Erythroblast (primary cell): Measurements from ENCODE around the gene PTPRCAP.

Source experiments
- GATA1 ChIP-seq: IDR thresholded peaks from 2 replicates; pipeline ENCODE4 v1.6.1; 2011; ENCODE audit warnings: low read depth, mild to moderate bottlenecking, control low read depth, low read length, moderate library complexity
- POLR2A ChIP-seq: IDR thresholded peaks from 2 replicates; pipeline ENCODE4 v1.6.1; 2011; ENCODE audit warnings: mild to moderate bottlenecking, low read length

GRCh38 chr11:67439321-67440228, 2.1 kb upstream of the PTPRCAP start:
- TF ChIP-seq POLR2A (peak; percentile 20), GATA1 (no peak)
